HG03342 (cell line): ENCODE data around the gene ZNF837.

Experiments
- ATAC-seq: cut with Tn5 transposase; IDR thresholded peaks from one replicate; pipeline ENCODE4 v1.9.1; 2021; ENCODE audit warnings: mild to moderate bottlenecking, moderate library complexity; ENCODE audit not compliant: unreplicated experiment

ZNF837 gene

GRCh38 chr19:58325311-58326022 lies 55.4 kb downstream of the ZNF837 start:
- no peak for ATAC-seq

GRCh38 chr19:58319241-58319640 lies 61.6 kb downstream of the ZNF837 start:
- ATAC-seq = no peak

DNA sequence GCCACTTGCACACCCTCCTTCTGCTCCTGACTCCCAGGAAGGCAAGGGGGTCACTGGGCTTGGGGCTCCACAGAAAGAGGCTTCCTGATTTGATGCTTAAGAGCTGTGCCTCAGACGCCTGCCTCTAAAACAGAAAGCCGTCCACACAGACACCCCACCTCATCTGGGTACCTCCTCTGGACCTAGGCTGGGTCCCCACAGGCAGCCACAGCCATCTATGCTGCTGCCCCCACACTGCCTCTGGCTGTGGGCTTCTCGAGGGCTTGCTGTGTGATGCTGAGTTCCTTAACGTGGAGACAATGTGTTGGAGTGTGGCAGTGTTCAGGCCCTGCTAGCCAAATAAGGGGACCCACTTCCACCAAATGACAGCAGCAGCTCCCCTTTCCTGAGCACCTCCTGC lies 62.5 kb downstream of the ZNF837 start:
- no peak for ATAC-seq
